Esophagus muscularis mucosa (tissue), 4 donors: Measurements from ENCODE around the gene CTNNA3.

Source experiments
- CTCF ChIP-seq, 3 experiments: fragments of 200-600 bp in 2 of 3; fragments of 450-650 bp in 1 of 3; sonication (generic) in 2 of 3; IDR thresholded peaks; one replicate each; pipeline ENCODE4 v1.5.1; 2017 to 2019; ENCODE audit warnings: antibody characterized with exemption in 3 of 3, mild to moderate bottlenecking in 2 of 3, moderate library complexity in 1 of 3
- EP300 ChIP-seq: sonication (generic); formaldehyde crosslinking; IDR thresholded peaks from one replicate; pipeline ENCODE4 v1.6.1; 2017; ENCODE audit warnings: antibody characterized with exemption
- POLR2AphosphoS5 ChIP-seq, 2 donors: sonication (generic); formaldehyde crosslinking; IDR thresholded peaks; one replicate each; pipeline ENCODE4 v1.6.1; 2017; ENCODE audit warnings: antibody characterized with exemption in 2 of 2

- TF ChIP-seq CTCF (IDR thresholded peaks at IDR 0.05) (no peak), EP300 (no peak), POLR2AphosphoS5 (IDR thresholded peaks at IDR 0.05) (no peak)
Observed at GRCh38 chr10:66777665-66778064, 918.3 kb downstream of the CTNNA3 start.
